Measurements from ENCODE around the gene ALKBH2.

GRCh38 chr12:109097140-109097434, 3.8 kb upstream of the ALKBH2 start:
- TF ChIP-seq CTCF (IDR thresholded peaks at IDR 0.05), result no peak
- TF ChIP-seq POLR2AphosphoS5 (IDR thresholded peaks at IDR 0.05), result no peak
- no peak for TF ChIP-seq POLR2A (IDR thresholded peaks at IDR 0.05; ENCODE audit: low read depth)
- no peak for TF ChIP-seq EP300 (IDR thresholded peaks at IDR 0.05)
